OCI-LY7 (cell line): ENCODE data around the gene TFEB.

Experiments
- EZH2phosphoT487 ChIP-seq: fragments of 200-600 bp; sonication (generic); IDR thresholded peaks from 2 replicates; pipeline ENCODE4 v1.6.1; 2018; ENCODE audit warnings: low read depth, borderline replicate concordance, mild to moderate bottlenecking, mixed run types, antibody characterized with exemption, low read length, moderate library complexity, mixed read lengths
- TF ChIP-seq, protein P1 (sequence below): fragments of 200-600 bp; sonication (generic); conservative IDR thresholded peaks from 2 replicates; pipeline ENCODE4 v1.5.1; 2014; ENCODE audit warnings: mild to moderate bottlenecking, antibody characterized with exemption, low read length, moderate library complexity, mixed read lengths

- TF ChIP-seq, protein P1, sequence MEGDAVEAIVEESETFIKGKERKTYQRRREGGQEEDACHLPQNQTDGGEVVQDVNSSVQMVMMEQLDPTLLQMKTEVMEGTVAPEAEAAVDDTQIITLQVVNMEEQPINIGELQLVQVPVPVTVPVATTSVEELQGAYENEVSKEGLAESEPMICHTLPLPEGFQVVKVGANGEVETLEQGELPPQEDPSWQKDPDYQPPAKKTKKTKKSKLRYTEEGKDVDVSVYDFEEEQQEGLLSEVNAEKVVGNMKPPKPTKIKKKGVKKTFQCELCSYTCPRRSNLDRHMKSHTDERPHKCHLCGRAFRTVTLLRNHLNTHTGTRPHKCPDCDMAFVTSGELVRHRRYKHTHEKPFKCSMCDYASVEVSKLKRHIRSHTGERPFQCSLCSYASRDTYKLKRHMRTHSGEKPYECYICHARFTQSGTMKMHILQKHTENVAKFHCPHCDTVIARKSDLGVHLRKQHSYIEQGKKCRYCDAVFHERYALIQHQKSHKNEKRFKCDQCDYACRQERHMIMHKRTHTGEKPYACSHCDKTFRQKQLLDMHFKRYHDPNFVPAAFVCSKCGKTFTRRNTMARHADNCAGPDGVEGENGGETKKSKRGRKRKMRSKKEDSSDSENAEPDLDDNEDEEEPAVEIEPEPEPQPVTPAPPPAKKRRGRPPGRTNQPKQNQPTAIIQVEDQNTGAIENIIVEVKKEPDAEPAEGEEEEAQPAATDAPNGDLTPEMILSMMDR, result no peak
- TF ChIP-seq EZH2phosphoT487, result no peak
Measured at GRCh38 chr6:41646026-41646795, 89.2 kb downstream of the TFEB start.
